ENCODE measurements around the gene KAT2A. TPM values are rescaled to one million over a fixed set of nuclear protein-coding genes. Genes with fewer than 3 reads are reported as not detected.

The KAT2A gene
- total RNA-seq, 1 experiment from 2014 or later: 43.5 TPM

DNA sequence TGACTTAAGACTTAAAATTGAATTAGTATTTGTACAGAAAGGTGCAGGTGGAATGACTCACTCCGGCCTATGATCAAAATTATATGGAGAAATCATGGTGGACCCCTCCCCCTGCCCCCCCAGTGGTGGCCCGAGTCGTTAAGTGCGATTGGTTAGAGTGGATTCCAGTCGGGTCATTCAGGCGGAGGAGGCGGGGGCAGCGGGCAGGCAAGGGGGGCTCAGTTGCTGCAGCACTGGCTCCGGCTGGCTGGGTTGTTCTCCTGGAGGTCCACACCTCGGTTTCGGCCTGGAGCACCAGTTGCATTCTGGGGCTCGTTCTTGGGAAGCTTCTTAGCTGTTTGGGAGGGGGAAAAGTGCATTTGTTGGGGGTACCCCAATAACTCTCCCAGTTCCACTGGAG lies 4.4 kb upstream of the KAT2A start:
- Histone ChIP-seq H2BK120ac (ENCODE audit: low read depth, low read length, poor library complexity, severe bottlenecking) (no peak overlapping the region), H2AK5ac (ENCODE audit: insufficient read length, low read length) (no peak overlapping the region), H3K23me2 (ENCODE audit: insufficient read length, low read depth, low read length, poor library complexity, severe bottlenecking) (no peaks in the 10 kb centered on the region), H3K56ac (ENCODE audit: insufficient read length, low read depth, low read length) (no peak overlapping the region), H2BK15ac (ENCODE audit: low read depth, low read length) (no peak overlapping the region), H3K9me3 (ENCODE audit: control insufficient read depth, low read depth, low read length) (no peaks in the 10 kb centered on the region), H3K4me2 (ENCODE audit: insufficient read depth, insufficient read length, low read length) (no peak overlapping the region), H3K14ac (ENCODE audit: insufficient read depth, low read length) (no peak overlapping the region), H3K27ac (ENCODE audit: insufficient read length, low read depth, low read length) (no peak overlapping the region), H4K8ac (replicated peaks; ENCODE audit: insufficient read length, low read depth, low read length) (no peak overlapping the region), H2BK20ac (ENCODE audit: low read depth, low read length, poor library complexity, severe bottlenecking) (no peak overlapping the region), H2BK5ac (ENCODE audit: insufficient read length, low read length) (no peak overlapping the region), H3K79me2 (ENCODE audit: insufficient read depth, low read length) (no peaks in the 10 kb centered on the region), H3K9ac (ENCODE audit: extremely low read depth, insufficient read length, low read length) (no peak overlapping the region), H4K91ac (ENCODE audit: insufficient read length, low read depth, low read length) (no peak overlapping the region), H2AFZ (ENCODE audit: low read length) (no peak overlapping the region), H2BK12ac (ENCODE audit: insufficient read length, low read depth, low read length) (no peak overlapping the region), H3K4ac (ENCODE audit: low read depth, low read length) (no peak overlapping the region), H3K23ac (ENCODE audit: insufficient read length, low read depth, low read length) (no peak overlapping the region), H4K20me1 (ENCODE audit: control insufficient read depth, insufficient read depth, insufficient read length) (no peaks in the 10 kb centered on the region), H3K79me1 (ENCODE audit: insufficient read depth, low read depth, low read length, poor library complexity, severe bottlenecking) (no peaks in the 10 kb centered on the region), H3K18ac (ENCODE audit: insufficient read length, low read depth, low read length) (no peak overlapping the region), H3K4me1 (ENCODE audit: insufficient read depth, low read length) (no peaks in the 10 kb centered on the region), H4K5ac (ENCODE audit: insufficient read length, low read depth, low read length) (no peak overlapping the region), H3T11ph (ENCODE audit: low read length) (no peak overlapping the region), H3K27me3 (ENCODE audit: insufficient read depth, low read length) (peaks cover 2% of the 10 kb centered on the region; the same call in 1 of the 2 replicates)
- Mint-ChIP-seq H3K27ac (no peak overlapping the region), H3K27me3 (ENCODE audit: low read depth) (no peaks in the 10 kb centered on the region), H3K36me3 (ENCODE audit: insufficient read depth in 1 of 3, low read depth in 3 of 3) (peaks cover 16 to 65% (median 52%) of the 10 kb centered on the region in 3 experiments; a peak in 6 of 7 replicates), H3K4me3 (no peak overlapping the region), H3K4me1 (peaks cover 17 to 20% of the 10 kb centered on the region in 2 experiments), H3K9me3 (no peaks in the 10 kb centered on the region)
- TF ChIP-seq, protein P1, sequence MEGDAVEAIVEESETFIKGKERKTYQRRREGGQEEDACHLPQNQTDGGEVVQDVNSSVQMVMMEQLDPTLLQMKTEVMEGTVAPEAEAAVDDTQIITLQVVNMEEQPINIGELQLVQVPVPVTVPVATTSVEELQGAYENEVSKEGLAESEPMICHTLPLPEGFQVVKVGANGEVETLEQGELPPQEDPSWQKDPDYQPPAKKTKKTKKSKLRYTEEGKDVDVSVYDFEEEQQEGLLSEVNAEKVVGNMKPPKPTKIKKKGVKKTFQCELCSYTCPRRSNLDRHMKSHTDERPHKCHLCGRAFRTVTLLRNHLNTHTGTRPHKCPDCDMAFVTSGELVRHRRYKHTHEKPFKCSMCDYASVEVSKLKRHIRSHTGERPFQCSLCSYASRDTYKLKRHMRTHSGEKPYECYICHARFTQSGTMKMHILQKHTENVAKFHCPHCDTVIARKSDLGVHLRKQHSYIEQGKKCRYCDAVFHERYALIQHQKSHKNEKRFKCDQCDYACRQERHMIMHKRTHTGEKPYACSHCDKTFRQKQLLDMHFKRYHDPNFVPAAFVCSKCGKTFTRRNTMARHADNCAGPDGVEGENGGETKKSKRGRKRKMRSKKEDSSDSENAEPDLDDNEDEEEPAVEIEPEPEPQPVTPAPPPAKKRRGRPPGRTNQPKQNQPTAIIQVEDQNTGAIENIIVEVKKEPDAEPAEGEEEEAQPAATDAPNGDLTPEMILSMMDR (conservative IDR thresholded peaks at IDR 0.05): no peak
- DNase-seq: no peak
- WGBS (ENCODE audit: extremely low coverage, insufficient read length, low lambda C conversion rate): no CpG with 5 or more reads among the region's 12 CpGs
